Cardiac fibroblast (primary cell): ENCODE measurements around the gene SCFD1.
A peak's percentile ranks its signal among the peaks of the same experiment; 100 is the strongest.

Experiments
- DNase-seq, 2 donors: peaks; one replicate each; pipeline versions ENCODE4 v3.0.0 to v3.0.0-alpha.2; 2010; ENCODE audit warnings: low read depth in 2 of 2
- H3K4me3 ChIP-seq, 2 donors: replicated peaks in 1 of 2; 1 replicate in 1 of 2; 2 replicates in 1 of 2; pipeline ENCODE4 v1.5.1; 2011; ENCODE audit warnings: low read depth in 2 of 2, low read length in 2 of 2, mild to moderate bottlenecking in 2 of 2, moderate library complexity in 1 of 2
- TF ChIP-seq, protein P1 (sequence below): IDR thresholded peaks from one replicate; pipeline ENCODE4 v1.5.1; 2011; ENCODE audit warnings: low read depth, mild to moderate bottlenecking, low read length, inconsistent platforms

Gene SCFD1

GRCh38 chr14:30692669-30693068 is 70.5 kb downstream of the SCFD1 start:
- TF ChIP-seq, protein P1, sequence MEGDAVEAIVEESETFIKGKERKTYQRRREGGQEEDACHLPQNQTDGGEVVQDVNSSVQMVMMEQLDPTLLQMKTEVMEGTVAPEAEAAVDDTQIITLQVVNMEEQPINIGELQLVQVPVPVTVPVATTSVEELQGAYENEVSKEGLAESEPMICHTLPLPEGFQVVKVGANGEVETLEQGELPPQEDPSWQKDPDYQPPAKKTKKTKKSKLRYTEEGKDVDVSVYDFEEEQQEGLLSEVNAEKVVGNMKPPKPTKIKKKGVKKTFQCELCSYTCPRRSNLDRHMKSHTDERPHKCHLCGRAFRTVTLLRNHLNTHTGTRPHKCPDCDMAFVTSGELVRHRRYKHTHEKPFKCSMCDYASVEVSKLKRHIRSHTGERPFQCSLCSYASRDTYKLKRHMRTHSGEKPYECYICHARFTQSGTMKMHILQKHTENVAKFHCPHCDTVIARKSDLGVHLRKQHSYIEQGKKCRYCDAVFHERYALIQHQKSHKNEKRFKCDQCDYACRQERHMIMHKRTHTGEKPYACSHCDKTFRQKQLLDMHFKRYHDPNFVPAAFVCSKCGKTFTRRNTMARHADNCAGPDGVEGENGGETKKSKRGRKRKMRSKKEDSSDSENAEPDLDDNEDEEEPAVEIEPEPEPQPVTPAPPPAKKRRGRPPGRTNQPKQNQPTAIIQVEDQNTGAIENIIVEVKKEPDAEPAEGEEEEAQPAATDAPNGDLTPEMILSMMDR, result no peak
- DNase-seq, result no peak
- H3K4me3 ChIP-seq, result no peak overlapping the region

DNA sequence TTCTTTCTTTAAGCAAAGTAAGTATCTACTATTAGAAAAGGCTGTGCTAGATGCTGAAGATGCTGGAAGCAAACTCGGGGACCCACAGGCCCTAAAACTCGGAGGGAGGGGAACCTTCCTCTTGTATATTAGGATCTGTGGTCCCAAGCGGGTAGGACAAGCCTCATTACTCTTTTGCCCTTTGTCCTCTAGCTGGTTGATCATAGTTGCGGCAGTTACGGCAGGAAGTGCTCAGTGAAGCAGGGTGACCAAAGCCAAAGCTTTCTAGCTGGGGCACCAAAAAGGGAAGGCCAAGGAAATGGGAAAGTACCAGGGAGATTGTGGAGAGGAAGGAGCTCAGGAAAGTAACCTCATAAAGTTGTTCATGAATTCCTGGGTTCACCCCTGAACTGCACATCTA is 76.3 kb downstream of the SCFD1 start:
- no peak overlapping the region for H3K4me3 ChIP-seq
- no peak for DNase-seq
- TF ChIP-seq, protein P1, result no peak

DNA sequence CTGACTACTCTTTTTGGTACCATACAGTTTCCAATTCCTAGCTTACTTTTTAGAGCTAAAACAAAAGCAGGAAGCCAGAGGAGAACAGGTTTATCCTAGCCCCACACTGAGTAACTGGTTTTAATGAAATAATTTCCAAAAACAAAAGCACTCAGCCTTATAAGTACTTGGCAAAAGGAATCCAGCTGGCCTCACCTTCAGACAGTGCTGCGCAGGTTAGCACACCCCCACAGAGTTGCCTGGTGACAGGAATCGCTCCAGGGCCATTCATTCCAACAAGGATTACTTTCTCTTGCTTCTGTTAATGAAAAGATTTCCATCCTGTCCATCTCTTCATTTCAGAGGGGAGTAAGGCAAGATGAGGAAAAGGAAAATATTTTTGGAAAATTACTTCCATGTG is 84.6 kb downstream of the SCFD1 start:
- DNase-seq, result no peak
- TF ChIP-seq, protein P1, result no peak
- no peak overlapping the region for H3K4me3 ChIP-seq

GRCh38 chr14:30708157-30708556 is 86.0 kb downstream of the SCFD1 start:
- H3K4me3 ChIP-seq, result no peak overlapping the region
- no peak for DNase-seq
- TF ChIP-seq, protein P1, result no peak

DNA sequence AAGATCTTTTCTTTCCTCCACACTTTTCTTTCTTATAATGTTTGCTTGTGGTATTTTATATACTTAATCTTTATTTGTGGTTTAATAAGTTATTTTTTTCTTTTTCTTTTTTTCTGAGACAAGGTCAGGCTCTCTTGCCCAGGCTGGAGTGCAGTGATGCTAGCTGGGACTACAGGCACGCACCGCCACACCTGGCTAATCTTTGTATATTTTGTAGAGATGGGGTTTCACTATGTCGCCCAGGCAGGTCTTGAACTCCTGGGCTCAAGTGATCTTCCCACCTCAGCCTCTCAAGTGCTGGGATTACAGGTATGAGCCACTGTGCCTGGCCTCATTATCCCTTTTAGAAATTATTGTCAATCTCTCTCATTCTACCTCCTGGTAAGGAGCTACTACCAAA is 87.1 kb downstream of the SCFD1 start:
- TF ChIP-seq, protein P1, result no peak

DNA sequence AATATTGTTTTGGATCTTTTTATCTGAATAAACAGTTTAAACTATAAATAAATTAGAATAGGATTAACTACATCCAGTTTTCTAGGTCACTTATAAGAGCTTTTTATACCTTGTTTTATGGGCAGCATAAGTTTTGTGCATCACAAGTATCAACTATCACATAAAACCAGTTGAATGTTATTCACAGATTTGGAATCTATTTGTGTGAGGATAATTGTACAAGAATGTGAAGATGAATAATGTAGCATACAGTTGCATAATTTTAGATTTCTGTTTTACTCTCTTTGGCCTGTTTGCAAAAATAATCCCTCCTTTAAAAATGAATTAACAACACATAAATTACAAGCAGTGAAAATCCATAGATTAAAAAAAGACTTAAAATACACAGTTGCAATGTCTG is 88.8 kb downstream of the SCFD1 start:
- no peak overlapping the region for H3K4me3 ChIP-seq
- TF ChIP-seq, protein P1, result no peak
- peak in 1 of 2 donors; percentile 32 for DNase-seq

More for the DNA sequence above, 87.1 kb downstream of the SCFD1 start:
- no peak for DNase-seq
- no peak overlapping the region for H3K4me3 ChIP-seq

GRCh38 chr14:30719137-30719536 is 97.0 kb downstream of the SCFD1 start:
- TF ChIP-seq, protein P1, result no peak
- DNase-seq, result no peak
- H3K4me3 ChIP-seq, result no peak overlapping the region
